Measurements from ENCODE around the gene TXLNA.

The TXLNA gene

DNA sequence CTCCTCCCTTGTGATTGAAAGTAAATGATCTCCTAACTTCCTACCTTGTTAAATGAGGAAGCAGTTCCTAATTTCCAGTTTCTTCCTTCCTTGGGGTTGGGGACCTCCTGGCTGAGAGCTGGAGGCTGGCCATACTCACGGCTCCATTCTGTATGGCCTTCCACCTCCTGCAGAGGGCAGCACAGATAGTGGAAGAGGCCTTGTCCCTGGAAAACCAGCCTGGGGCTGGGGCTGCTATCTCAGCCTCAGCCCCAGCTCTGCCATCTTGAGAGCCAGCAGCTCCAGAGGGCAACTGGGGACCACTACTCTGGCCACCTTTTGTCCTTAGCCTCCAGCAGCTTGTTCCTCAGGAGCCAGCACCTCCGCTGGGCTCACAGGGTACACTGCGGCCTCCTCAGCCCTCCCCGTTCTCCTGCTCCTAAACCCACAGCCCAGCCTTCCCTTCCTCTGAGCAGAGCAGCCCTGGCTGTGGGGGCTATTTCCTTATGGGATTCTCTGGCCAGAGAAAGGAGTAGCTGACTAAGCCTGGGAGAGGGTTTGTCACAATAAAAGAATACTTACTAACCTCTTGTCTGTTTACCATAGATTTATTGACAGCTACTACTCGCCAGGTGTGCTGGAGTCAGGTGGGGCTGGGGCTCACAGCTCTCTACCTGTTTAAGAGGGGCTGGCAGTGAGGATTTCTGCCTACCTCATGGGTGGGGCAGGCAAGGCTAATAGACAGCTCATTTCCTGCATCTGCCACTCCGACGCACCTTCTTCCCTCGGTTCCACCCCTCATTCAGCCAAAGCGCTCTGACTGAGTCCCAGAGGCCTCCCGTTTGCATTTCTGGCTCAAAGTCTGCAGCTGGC lies 36.4 kb downstream of the TXLNA start:
- Mint-ChIP-seq H3K4me3 (no peak overlapping the region), H3K36me3 (peaks cover 13% of the 10 kb centered on the region)

GRCh38 chr1:32216566-32216965 lies 37.1 kb downstream of the TXLNA start:
- peaks cover 13% of the 10 kb centered on the region for H3K36me3 Mint-ChIP-seq
- no peaks in the 10 kb centered on the region for H3K27me3 Mint-ChIP-seq
- DNase-seq (ENCODE audit: low spot score in 2 of 2): no peak
- ATAC-seq (ENCODE audit: low read depth): no peak
- no peak overlapping the region for H3K4me3 Mint-ChIP-seq
- H3K4me1 Mint-ChIP-seq: peaks cover 16% of the 10 kb centered on the region
- no peaks in the 10 kb centered on the region for H3K9me3 Mint-ChIP-seq
- no peak overlapping the region for H3K27ac Mint-ChIP-seq

More for the DNA sequence above, 36.4 kb downstream of the TXLNA start:
- Mint-ChIP-seq H3K9me3 (no peaks in the 10 kb centered on the region), H3K27me3 (no peaks in the 10 kb centered on the region), H3K4me1 (peaks cover 11% of the 10 kb centered on the region), H3K27ac (no peak overlapping the region)
- DNase-seq (ENCODE audit: low spot score in 2 of 2) (peak in 1 of 2 donors; percentile 50), ATAC-seq (ENCODE audit: low read depth) (peak; percentile 95)

DNA sequence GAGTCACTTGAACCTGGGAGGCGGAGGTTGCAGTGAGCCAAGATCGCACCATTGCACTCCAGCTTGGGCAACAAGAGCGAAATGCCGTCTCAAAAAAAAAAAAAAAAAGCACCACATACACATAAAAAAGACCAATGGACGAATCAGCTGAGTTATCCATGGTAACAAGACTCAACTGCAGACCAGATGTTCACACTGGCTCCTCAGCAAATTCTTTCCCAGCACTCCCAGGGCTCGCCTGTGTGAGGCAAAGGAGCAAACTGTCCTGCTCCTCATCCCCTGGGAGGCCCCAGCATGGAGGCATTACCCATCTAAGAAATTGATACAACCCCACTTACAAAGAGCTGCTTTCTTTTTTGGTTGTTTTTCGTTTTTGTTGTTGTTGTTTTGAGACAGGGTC lies 39.5 kb downstream of the TXLNA start:
- DNase-seq (ENCODE audit: low spot score in 2 of 2): no peak
- Mint-ChIP-seq H3K4me1 (peaks cover 19% of the 10 kb centered on the region), H3K4me3 (no peak overlapping the region), H3K36me3 (peaks cover 15% of the 10 kb centered on the region), H3K27ac (peak overlapping the region; percentile 38), H3K27me3 (no peaks in the 10 kb centered on the region), H3K9me3 (no peaks in the 10 kb centered on the region)
- no peak for ATAC-seq (ENCODE audit: low read depth)

- Mint-ChIP-seq H3K4me1 (peaks cover 22% of the 10 kb centered on the region), H3K27me3 (no peaks in the 10 kb centered on the region), H3K27ac (peak overlapping the region; percentile 97), H3K9me3 (no peaks in the 10 kb centered on the region), H3K36me3 (peaks cover 19% of the 10 kb centered on the region), H3K4me3 (peak overlapping the region; percentile 98)
- peak; percentile 63 for ATAC-seq (ENCODE audit: low read depth)
- DNase-seq (ENCODE audit: low spot score in 2 of 2): no peak
Observed at GRCh38 chr1:32220746-32221580, 41.5 kb downstream of the TXLNA start.

DNA sequence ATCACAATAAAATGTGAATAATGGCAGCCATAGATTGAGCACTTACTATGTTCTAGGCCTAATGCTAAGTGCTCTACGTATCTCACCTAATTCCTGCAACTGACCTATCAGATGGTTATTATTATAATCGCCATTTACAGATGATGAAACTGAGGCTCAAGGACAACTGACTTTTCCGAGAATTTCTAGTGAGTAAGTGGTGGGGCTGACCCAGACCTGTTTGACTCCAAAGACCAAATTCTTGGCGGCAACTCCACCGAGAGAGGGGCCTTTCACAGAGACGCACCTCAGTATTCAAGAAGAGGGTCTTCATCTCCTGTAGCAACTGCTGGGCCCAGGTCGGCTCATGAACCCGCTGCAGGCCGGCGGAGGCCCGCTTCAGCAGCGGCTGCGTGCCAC lies 42.1 kb downstream of the TXLNA start:
- DNase-seq (ENCODE audit: low spot score in 2 of 2) (no peak), ATAC-seq (ENCODE audit: low read depth) (no peak)
- H3K4me1 Mint-ChIP-seq: peaks cover 22% of the 10 kb centered on the region

GRCh38 chr1:32221980-32222755 lies 42.7 kb downstream of the TXLNA start, which contains the start of the genes EIF3I and TMEM234:
Gene EIF3I, plus strand, starts transcription at chr1:32222407. Its CDS starts 35 bp downstream, at chr1:32222442.
Gene TMEM234, minus strand, starts transcription at chr1:32222353. Its CDS starts 31 bp downstream, at chr1:32222322.
- Mint-ChIP-seq H3K4me1 (peaks cover 22% of the 10 kb centered on the region), H3K27me3 (no peaks in the 10 kb centered on the region), H3K4me3 (peak within 1 kb of the TSS; percentile 98), H3K27ac (peak within 1 kb of the TSS; percentile 97), H3K36me3 (peaks cover 13% of the 10 kb centered on the region), H3K9me3 (no peaks in the 10 kb centered on the region)
- DNase-seq (ENCODE audit: low spot score in 2 of 2) (peak; percentile 84 to 85), ATAC-seq (ENCODE audit: low read depth) (peak; percentile 93)

More for the DNA sequence above, 42.1 kb downstream of the TXLNA start:
- H3K36me3 Mint-ChIP-seq: peaks cover 15% of the 10 kb centered on the region
- H3K27ac Mint-ChIP-seq: peak overlapping the region; percentile 97
- no peaks in the 10 kb centered on the region for H3K27me3 Mint-ChIP-seq
- no peaks in the 10 kb centered on the region for H3K9me3 Mint-ChIP-seq
- H3K4me3 Mint-ChIP-seq: peak overlapping the region; percentile 98

- no peaks in the 10 kb centered on the region for H3K9me3 Mint-ChIP-seq
- peak overlapping the region; percentile 98 for H3K4me3 Mint-ChIP-seq
- ATAC-seq (ENCODE audit: low read depth) (no peak), DNase-seq (ENCODE audit: low spot score in 2 of 2) (no peak)
- H3K27me3 Mint-ChIP-seq: no peaks in the 10 kb centered on the region
- peaks cover 20% of the 10 kb centered on the region for H3K4me1 Mint-ChIP-seq
- H3K27ac Mint-ChIP-seq: peak overlapping the region; percentile 82
- H3K36me3 Mint-ChIP-seq: peaks cover 23% of the 10 kb centered on the region
Observed at GRCh38 chr1:32223683-32224082, 44.2 kb downstream of the TXLNA start.

GRCh38 chr1:32224285-32224684 lies 44.8 kb downstream of the TXLNA start:
- peak overlapping the region; percentile 41 for H3K4me3 Mint-ChIP-seq
- ATAC-seq (ENCODE audit: low read depth): no peak
- H3K9me3 Mint-ChIP-seq: no peaks in the 10 kb centered on the region
- H3K4me1 Mint-ChIP-seq: peaks cover 20% of the 10 kb centered on the region
- H3K27me3 Mint-ChIP-seq: no peaks in the 10 kb centered on the region
- H3K27ac Mint-ChIP-seq: peak overlapping the region; percentile 82
- H3K36me3 Mint-ChIP-seq: peaks cover 28% of the 10 kb centered on the region
- no peak for DNase-seq (ENCODE audit: low spot score in 2 of 2)

DNA sequence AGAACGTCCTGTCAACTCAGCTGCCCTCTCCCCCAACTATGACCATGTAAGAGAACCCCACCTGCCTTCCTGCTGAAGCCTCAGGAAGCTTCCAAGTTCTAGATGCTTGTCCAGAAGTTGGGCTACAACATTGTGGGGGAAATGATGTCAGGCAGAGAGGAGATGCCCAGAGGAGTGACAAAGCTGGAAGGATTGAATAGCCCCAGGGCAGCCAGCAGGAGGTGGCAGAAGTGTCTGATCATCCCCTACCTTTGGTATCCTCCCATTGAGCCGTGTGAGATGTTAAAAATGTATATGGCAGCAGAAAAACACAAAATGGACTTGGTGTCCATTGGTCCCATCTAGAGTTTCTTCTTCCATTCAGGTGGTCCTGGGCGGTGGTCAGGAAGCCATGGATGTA lies 49.3 kb downstream of the TXLNA start:
- no peak for ATAC-seq (ENCODE audit: low read depth)
- no peaks in the 10 kb centered on the region for H3K9me3 Mint-ChIP-seq

DNA sequence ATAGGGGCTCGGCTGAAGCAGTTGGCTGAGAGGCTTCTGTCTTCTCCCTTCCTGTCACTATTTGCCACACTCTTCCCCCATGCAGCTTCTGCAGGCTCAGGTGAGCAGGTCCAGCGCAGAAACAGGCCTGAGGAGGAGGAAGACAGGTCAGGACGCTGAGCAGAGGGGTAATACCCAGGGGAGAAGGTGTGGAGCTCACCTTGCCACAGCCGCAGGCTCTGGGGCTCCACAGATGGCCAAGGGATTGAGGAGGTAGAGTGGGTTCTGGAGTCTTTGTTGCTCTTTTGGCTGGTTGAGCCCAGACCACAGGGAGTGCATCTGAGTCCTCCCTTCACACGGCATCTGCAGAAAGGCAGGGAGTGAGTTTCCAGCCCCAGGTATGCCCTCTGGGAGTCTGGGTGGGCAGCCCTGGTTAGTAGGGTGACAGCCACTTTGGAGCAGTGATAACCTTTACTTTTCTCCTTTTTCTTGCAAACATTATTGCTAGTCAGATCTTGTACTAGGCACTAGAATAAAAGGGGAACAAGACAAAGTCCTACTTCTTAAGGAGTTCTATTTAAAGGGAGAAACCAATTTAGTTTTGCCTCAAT lies 52.5 kb downstream of the TXLNA start:
- no peaks in the 10 kb centered on the region for H3K27me3 Mint-ChIP-seq
- H3K4me3 Mint-ChIP-seq: no peak overlapping the region
- H3K9me3 Mint-ChIP-seq: no peaks in the 10 kb centered on the region
- H3K27ac Mint-ChIP-seq: peak overlapping the region; percentile 19
- peaks cover 4% of the 10 kb centered on the region for H3K4me1 Mint-ChIP-seq
- ATAC-seq (ENCODE audit: low read depth) (no peak), DNase-seq (ENCODE audit: low spot score in 2 of 2) (no peak)
- peaks cover 25% of the 10 kb centered on the region for H3K36me3 Mint-ChIP-seq

More for the DNA sequence above, 49.3 kb downstream of the TXLNA start:
- no peak overlapping the region for H3K27ac Mint-ChIP-seq
- no peaks in the 10 kb centered on the region for H3K27me3 Mint-ChIP-seq
- peaks cover 7% of the 10 kb centered on the region for H3K4me1 Mint-ChIP-seq
- DNase-seq (ENCODE audit: low spot score in 2 of 2): no peak
- no peak overlapping the region for H3K4me3 Mint-ChIP-seq
- H3K36me3 Mint-ChIP-seq: peaks cover 33% of the 10 kb centered on the region

- Mint-ChIP-seq H3K27ac (peak overlapping the region; percentile 19), H3K27me3 (no peaks in the 10 kb centered on the region), H3K9me3 (no peaks in the 10 kb centered on the region), H3K36me3 (peaks cover 20% of the 10 kb centered on the region), H3K4me1 (peaks cover 4% of the 10 kb centered on the region), H3K4me3 (no peak overlapping the region)
- no peak for DNase-seq (ENCODE audit: low spot score in 2 of 2)
- no peak for ATAC-seq (ENCODE audit: low read depth)
Observed at GRCh38 chr1:32232558-32233304, 53.3 kb downstream of the TXLNA start.

- H3K27me3 Mint-ChIP-seq: no peaks in the 10 kb centered on the region
- no peaks in the 10 kb centered on the region for H3K9me3 Mint-ChIP-seq
- H3K36me3 Mint-ChIP-seq: peaks cover 7% of the 10 kb centered on the region
- no peak for ATAC-seq (ENCODE audit: low read depth)
- no peak overlapping the region for H3K4me3 Mint-ChIP-seq
- DNase-seq (ENCODE audit: low spot score in 2 of 2): no peak
- H3K27ac Mint-ChIP-seq: no peak overlapping the region
- H3K4me1 Mint-ChIP-seq: peaks cover 4% of the 10 kb centered on the region
Observed at GRCh38 chr1:32234792-32235191, 55.3 kb downstream of the TXLNA start.

DNA sequence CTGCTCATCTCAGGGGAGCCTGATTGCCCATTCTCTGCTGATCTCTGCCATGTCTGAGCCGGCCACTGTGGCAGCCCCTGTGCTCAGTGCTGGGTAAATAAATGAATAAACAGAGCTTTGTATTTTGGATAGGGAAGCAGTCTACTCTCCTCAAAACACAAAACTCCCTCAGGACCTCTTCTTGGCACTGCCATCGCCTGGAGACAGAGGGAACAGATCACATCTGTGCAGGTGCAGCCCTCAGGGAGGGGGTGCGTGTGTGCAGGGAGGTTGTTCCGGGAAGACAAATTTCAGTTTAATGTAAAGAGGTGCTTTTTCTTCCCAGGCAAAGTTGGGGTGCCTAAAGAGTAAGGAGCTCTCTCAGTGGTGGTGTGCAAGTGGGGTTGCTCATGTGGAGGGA lies 59.9 kb downstream of the TXLNA start:
- H3K9me3 Mint-ChIP-seq: no peaks in the 10 kb centered on the region
- H3K36me3 Mint-ChIP-seq: no peaks in the 10 kb centered on the region
- H3K27me3 Mint-ChIP-seq: no peaks in the 10 kb centered on the region
- no peak for DNase-seq (ENCODE audit: low spot score in 2 of 2)
- peak overlapping the region; percentile 91 for H3K4me3 Mint-ChIP-seq
- H3K4me1 Mint-ChIP-seq: peaks cover 12% of the 10 kb centered on the region
- H3K27ac Mint-ChIP-seq: no peak overlapping the region
- no peak for ATAC-seq (ENCODE audit: low read depth)
